Panc1 (cell line): ENCODE data around the gene MYMK. TPM values are rescaled to one million over a fixed set of nuclear protein-coding genes. Genes with fewer than 3 reads are reported as not detected.

Experiments used
- ATAC-seq: fragments of 200-7000 bp; cut with Tn5 transposase; 2 replicates; pipeline ENCODE4 v1.9.1; 2020; ENCODE audit warnings: mild to moderate bottlenecking, moderate library complexity
- Bru-seq: library from RNA; stranded (reverse); fragments of 400-500 nt; gene quantifications from one replicate; lab custom pipeline; 2021; lab: Mats Ljungman, UMichigan
- BruChase-seq, 2 experiments: library from RNA; stranded (reverse); fragments of 400-500 nt; gene quantifications; one replicate each; lab custom pipeline; 2021; lab: Mats Ljungman, UMichigan
- BruUV-seq: library from RNA; stranded (reverse); fragments of 400-500 nt; replicated peaks from 2 replicates; lab custom pipeline; 2021; lab: Mats Ljungman, UMichigan
- CTCF ChIA-PET: fragments of 300-600 bp; sonication (Branson Sonifier 250); formaldehyde crosslinking; loops from one replicate; lab custom pipeline; 2022; ENCODE audit warnings: antibody characterized with exemption; lab: Charles Lee
- POLR2A ChIA-PET: fragments of 300-600 bp; sonication (Branson Sonifier 250); formaldehyde crosslinking; loops from one replicate; lab custom pipeline; 2022; ENCODE audit warnings: antibody characterized with exemption; lab: Charles Lee
- DNase-seq: peaks from one replicate; pipeline ENCODE4 v3.0.0-alpha.2; 2010; ENCODE audit warnings: low read depth, low spot score
- H3K27ac ChIP-seq: 2 replicates; pipeline ENCODE4 v1.5.1; 2011; ENCODE audit warnings: mild to moderate bottlenecking, low read length, inconsistent platforms
- H3K27me3 ChIP-seq: fragments of 200-500 bp; sonication (Bioruptor generic); 2 replicates; pipeline ENCODE4 v1.6.0; 2014; ENCODE audit warnings: low read length, inconsistent platforms; ENCODE audit not compliant: control insufficient read depth, insufficient read depth
- H3K36me3 ChIP-seq: fragments of 200-500 bp; sonication (Bioruptor generic); 2 replicates; pipeline ENCODE4 v1.5.1; 2014; ENCODE audit warnings: inconsistent platforms, mild to moderate bottlenecking, low read length, moderate library complexity; ENCODE audit not compliant: control insufficient read depth, insufficient read depth
- H3K4me1 ChIP-seq: 2 replicates; pipeline ENCODE4 v1.5.1; 2011; ENCODE audit warnings: inconsistent platforms, mild to moderate bottlenecking, low read length, moderate library complexity; ENCODE audit not compliant: control insufficient read depth, insufficient read depth
- H3K4me3 ChIP-seq, 2 experiments: 2 replicates each; pipeline ENCODE4 v1.5.1; 2011 to 2012; ENCODE audit warnings: low read depth in 2 of 2, low read length in 2 of 2, mild to moderate bottlenecking in 2 of 2, inconsistent platforms in 1 of 2, moderate library complexity in 1 of 2
- H3K9me3 ChIP-seq: fragments of 200-500 bp; sonication (Bioruptor generic); 2 replicates; pipeline ENCODE4 v1.5.1; 2014; ENCODE audit warnings: low read depth, mild to moderate bottlenecking, inconsistent platforms, low read length, moderate library complexity; ENCODE audit not compliant: control insufficient read depth, insufficient read depth
- CTCF ChIP-seq: fragments of 450-650 bp; IDR thresholded peaks from 2 replicates; pipeline ENCODE4 v1.5.1; 2017; ENCODE audit warnings: mild to moderate bottlenecking
- POLR2AphosphoS5 ChIP-seq: IDR thresholded peaks from 2 replicates; pipeline ENCODE4 v1.6.1; 2012; ENCODE audit warnings: mild to moderate bottlenecking, low read depth, low read length, moderate library complexity
- REST ChIP-seq, 2 experiments: IDR thresholded peaks; 2 replicates each; pipeline ENCODE4 v1.6.1; 2011 to 2012; ENCODE audit warnings: low read depth in 2 of 2, control low read depth in 1 of 2, low read length in 1 of 2, mild to moderate bottlenecking in 1 of 2, moderate library complexity in 1 of 2; ENCODE audit not compliant: insufficient read depth in 1 of 2
- SIN3A ChIP-seq: IDR thresholded peaks from 2 replicates; pipeline ENCODE4 v1.6.1; 2012; ENCODE audit warnings: low read depth, mild to moderate bottlenecking, low read length, moderate library complexity, borderline replicate concordance; ENCODE audit not compliant: insufficient read depth
- TCF7L2 ChIP-seq: IDR thresholded peaks from 2 replicates; pipeline ENCODE4 v1.6.1; 2011; ENCODE audit warnings: mild to moderate bottlenecking, low read depth, low read length, inconsistent platforms
- in situ Hi-C: cut with HindIII; loops from 2 replicates; pipeline ENCODE4 v1.10.0; 2016; ENCODE audit warnings: low sequenced_read_pairs, low pct_unique_long_range_greater_than_20kb
- intact Hi-C: fragments of 100-400 bp; cut with micrococcal nuclease; formaldehyde crosslinking; loops from one replicate; pipeline ENCODE4 v1.10.0; 2022; ENCODE audit not compliant: unreplicated experiment
- long read RNA-seq: library from polyadenylated mRNA; unstranded; transcript quantifications from one replicate; pipeline ENCODE4 v2.0.0, GENCODE V29; 2021; ENCODE audit not compliant: unreplicated experiment
- polyA plus RNA-seq: library from polyadenylated mRNA; unstranded; fragments of >200 nt; gene quantifications from one replicate; pipeline ENCODE4 v1.2.1, GENCODE V29; 2012; ENCODE audit warnings: missing spikeins; ENCODE audit not compliant: insufficient read length
- total RNA-seq: library from RNA; stranded (reverse); gene quantifications from one replicate; pipeline ENCODE4 v1.2.1, GENCODE V29; 2021; ENCODE audit not compliant: unreplicated experiment

MYMK gene
- total RNA-seq (not detected), Bru-seq, nascent RNA (not detected), BruChase-seq, experiment 1, labeled RNA remaining after a 2-hour chase (not detected), BruChase-seq, experiment 2, labeled RNA remaining after a 6-hour chase (not detected)
- not detected for polyA plus RNA-seq
- long read RNA-seq: 0 reads

GRCh38 chr9:133524679-133525228 lies at the start of gene MYMK:
TSS of gene MYMK (minus strand) at chr9:133524959. CDS start at chr9:133524844, 115 bp downstream.
- TF ChIP-seq TCF7L2 (no peak), SIN3A (no peak), POLR2AphosphoS5 (no peak), CTCF (no peak)
- no TSS peak for BruUV-seq

GRCh38 chr9:133573791-133574515 lies 49.2 kb upstream of the MYMK start:
- H3K4me3 ChIP-seq: no peak overlapping the region
- DNase-seq: no peak
- BruUV-seq: no TSS peak
- intact Hi-C loops (no loop called here), in situ Hi-C loops (no loop called here)
- ATAC-seq: no peak
- POLR2A ChIA-PET: no interaction called here
- no peaks in the 10 kb centered on the region for H3K4me1 ChIP-seq
- no peak overlapping the region for H3K27ac ChIP-seq
- H3K27me3 ChIP-seq: no peaks in the 10 kb centered on the region
- H3K9me3 ChIP-seq: no peaks in the 10 kb centered on the region
- CTCF ChIA-PET: no interaction called here
- H3K36me3 ChIP-seq: no peaks in the 10 kb centered on the region
- TF ChIP-seq CTCF (no peak), POLR2AphosphoS5 (no peak), SIN3A (no peak), TCF7L2 (no peak), REST (IDR thresholded peaks at IDR 0.05; ENCODE audit: insufficient read depth in 1 of 2, low read depth in 2 of 2, low read length in 1 of 2) (no peak)

More at GRCh38 chr9:133524679-133525228, at the start of gene MYMK:
- no peak for DNase-seq
- ChIA-PET CTCF (interaction anchor here (0.6 kb wide), 1 partner anchor 144 kb away, joined by 8 read pairs; no protein-coding TSS in a partner anchor), POLR2A (no interaction called here)
- Histone ChIP-seq H3K4me1 (no peaks in the 10 kb centered on the region), H3K9me3 (no peaks in the 10 kb centered on the region), H3K4me3 (no peak within 1 kb of the TSS), H3K27ac (no peak within 1 kb of the TSS), H3K36me3 (no peaks in the 10 kb centered on the region), H3K27me3 (no peaks in the 10 kb centered on the region)
- intact Hi-C loops (no loop called here), in situ Hi-C loops (no loop called here)
- ATAC-seq: no peak
